ENCODE measurements around the gene MT1M.
"Not testable (repeated sequence)": the region's sequence is repeated elsewhere in the genome, so short reads cannot be mapped to it uniquely, and the experiment has no call there.

The MT1M gene

DNA sequence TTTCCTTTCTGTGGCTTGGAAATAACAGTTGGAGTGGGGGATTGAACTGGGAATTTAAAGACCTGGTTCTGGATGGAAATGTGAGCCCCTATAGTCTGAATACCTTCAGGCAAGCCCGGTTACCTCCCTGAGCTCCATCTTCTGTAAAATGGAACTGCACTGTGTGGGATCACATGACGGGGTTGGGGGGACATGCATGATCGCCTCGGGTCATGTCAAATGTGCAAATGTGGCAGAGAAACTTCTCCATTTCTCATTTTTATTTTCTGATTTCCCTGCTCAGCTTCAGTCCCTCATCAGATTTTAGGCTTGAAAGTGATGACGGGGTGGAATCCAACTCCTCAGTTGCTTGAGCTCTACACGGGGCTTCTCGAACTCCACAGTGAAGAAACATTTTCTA lies 20.8 kb downstream of the MT1M start:
- no peak for DNase-seq

DNA sequence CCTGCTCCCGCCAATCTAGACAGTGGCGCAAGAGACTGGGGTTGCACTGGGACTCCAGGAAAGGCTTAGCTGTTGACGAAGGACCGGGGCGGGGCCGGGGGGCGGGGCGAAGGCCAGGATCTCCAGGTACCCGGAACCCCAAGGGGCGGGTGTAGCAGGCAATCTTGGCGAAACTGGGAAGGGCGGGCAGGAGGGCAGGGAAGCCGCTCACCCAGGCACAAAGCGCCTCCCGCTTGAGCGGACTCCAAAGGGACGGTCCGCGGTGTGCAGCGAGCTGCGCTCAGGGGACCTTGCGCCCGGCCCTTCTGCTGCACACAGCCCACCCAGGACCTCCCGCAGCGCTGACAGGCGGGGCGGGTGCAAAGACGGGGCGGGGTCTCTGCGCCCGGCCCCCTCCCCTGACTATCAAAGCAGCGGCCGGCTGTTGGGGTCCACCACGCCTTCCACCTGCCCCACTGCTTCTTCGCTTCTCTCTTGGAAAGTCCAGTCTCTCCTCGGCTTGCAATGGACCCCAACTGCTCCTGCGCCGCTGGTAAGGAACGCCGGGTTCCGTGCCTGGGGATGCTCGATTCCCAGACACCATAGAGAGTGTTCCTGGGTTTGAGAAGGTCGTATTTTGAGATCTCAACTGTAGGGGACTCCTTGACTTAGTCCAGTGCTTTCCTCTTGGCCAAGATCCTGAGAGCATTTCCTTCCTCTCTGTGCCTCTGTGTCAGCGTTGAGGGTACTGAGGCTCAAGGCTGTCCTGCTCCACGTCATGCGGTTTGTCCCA lies 25.3 kb downstream of the MT1M start, which contains the start of gene MT1F:
MT1F (plus strand) TSS at position 405 of the 772 bp plus-strand sequence; CDS start at position 505, 100 bp downstream.
- DNase-seq = peak; percentile 70

DNA sequence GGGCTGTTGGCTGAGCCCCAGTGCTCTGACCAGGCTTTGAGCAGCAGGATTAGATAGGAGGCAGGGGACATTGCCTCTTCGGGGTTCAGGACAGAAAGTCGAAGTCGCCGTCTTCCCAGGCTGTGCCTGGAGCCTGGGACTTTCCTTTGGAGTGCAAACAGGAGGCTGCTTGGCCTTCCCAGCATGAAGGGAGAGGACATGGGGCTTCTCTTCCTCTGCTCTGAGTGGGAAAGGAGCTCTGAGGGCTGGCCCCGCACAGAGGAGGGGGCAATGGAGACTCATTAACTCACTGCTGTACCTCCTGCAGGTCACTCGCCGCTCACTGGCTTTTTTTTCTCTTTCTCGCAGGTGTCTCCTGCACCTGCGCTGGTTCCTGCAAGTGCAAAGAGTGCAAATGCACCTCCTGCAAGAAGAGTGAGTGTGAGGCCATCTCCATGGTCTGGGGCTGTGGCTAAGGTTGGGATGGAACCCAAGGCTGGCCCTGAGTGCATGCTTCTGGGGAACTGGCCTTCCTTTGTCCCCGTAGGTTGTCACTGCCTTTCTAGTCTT lies 25.9 kb downstream of the MT1M start:
- DNase-seq = no peak

DNA sequence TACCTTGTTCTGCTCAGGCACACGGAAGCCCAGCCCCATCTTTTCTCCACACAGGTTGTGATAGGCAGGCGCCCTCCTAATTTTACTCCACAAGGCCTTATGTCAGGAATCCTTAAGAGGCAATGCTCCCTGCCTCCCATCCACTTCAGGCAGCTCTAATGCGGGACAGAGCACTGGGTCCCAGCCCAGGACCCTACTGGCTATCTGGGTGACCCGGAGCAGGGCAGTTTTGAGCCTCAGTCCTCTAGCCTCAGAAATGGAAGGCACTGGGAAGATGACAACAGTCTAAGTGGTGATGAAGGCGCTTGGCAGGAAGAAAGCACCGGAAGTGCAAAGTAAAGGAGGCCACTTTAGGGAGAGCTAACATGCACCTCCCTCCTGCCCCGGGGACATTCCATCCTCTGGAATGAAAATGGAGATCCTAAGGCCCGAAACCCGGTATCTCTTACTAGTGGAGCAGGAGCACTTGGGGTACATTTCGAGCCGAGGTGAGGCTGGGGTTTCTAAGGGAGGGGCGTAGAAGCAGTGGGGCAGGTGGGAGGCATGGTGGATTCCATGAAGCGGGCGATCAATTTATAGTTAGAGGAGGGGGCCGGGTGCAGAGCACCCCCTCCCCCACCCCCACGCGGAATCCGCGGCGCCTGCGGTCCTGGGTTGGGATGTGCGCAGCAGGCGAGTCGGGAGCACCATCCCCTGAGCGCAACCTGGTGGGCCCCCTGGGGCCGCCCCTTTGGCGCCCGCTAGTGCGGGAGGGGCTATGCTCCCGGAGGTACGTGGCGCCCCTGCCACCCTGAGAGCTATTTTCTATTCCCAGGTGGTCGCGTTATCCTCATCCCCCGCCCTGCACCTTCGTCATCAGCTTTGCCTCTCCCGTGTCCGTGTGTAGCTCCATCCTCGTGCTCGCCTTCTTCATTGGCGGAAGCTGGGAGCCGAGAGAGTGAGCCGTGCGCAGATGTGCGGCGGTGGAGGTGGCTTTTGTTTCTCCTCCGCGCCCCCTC lies 30.2 kb downstream of the MT1M start:
- peak; percentile 25 for DNase-seq

DNA sequence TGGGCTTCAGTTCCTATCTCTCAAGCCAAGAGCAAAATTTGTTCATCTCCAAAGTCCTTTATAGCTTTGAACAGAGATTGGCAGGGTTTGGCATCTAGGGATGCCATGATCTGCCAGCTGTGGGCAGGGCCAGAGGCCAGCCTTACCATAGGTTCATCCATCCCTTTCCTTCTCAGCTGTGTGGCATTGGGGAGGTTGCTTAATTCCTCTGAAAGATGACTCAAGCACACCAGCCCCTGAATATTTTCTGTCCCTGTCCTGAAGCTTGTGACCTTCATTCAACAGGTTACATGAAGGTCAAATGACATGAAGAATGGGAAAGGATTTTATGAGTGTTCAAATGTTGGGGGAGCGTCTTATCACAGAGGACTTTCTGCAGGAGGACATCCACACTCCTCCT lies 32.0 kb downstream of the MT1M start:
- no peak for DNase-seq

DNA sequence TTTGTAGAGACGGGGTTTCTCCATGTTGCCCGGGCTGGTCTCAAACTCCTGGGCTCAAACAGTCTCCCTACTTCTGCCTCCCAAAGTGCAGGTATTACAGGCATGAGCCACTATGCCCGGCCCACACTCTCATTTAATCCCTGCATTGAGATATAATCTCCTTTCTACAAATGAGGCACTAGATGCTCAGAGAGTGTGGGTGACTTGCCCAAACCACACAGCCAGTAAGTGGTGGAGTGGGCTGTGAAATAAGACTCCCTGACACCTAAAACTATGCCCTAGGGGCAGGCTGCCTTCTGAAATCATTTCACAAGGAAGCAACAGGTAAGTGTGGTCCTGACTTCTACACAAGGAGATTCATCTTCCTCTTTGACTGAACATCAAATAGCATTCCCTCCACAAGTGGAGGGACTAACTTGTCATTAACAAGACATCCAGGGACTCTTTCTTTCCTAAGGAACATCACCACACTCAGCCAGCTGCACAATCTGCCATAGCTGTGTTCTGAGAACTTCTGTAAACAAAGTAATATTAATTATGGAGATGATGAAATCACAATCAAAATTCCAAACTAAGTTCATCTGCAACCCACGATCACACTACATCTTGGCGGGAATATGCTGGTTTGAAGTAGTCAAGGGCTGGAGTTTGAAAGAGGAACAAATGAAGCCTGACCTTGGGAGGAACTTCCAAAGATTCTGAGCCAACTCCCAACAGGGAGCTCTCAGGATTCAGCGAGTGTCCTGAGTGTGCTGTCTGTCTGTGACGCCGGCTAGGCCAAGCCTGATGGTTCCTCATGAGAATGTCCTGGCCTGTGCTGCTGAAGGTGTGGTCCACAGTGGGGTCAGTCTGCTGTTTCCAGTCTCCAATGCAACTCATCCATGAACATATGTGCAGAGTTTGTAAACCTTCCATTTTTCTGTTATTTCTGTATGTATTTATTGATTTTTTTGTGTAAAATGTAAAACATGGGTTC lies 33.1 kb downstream of the MT1M start:
- DNase-seq = not testable (repeated sequence)

DNA sequence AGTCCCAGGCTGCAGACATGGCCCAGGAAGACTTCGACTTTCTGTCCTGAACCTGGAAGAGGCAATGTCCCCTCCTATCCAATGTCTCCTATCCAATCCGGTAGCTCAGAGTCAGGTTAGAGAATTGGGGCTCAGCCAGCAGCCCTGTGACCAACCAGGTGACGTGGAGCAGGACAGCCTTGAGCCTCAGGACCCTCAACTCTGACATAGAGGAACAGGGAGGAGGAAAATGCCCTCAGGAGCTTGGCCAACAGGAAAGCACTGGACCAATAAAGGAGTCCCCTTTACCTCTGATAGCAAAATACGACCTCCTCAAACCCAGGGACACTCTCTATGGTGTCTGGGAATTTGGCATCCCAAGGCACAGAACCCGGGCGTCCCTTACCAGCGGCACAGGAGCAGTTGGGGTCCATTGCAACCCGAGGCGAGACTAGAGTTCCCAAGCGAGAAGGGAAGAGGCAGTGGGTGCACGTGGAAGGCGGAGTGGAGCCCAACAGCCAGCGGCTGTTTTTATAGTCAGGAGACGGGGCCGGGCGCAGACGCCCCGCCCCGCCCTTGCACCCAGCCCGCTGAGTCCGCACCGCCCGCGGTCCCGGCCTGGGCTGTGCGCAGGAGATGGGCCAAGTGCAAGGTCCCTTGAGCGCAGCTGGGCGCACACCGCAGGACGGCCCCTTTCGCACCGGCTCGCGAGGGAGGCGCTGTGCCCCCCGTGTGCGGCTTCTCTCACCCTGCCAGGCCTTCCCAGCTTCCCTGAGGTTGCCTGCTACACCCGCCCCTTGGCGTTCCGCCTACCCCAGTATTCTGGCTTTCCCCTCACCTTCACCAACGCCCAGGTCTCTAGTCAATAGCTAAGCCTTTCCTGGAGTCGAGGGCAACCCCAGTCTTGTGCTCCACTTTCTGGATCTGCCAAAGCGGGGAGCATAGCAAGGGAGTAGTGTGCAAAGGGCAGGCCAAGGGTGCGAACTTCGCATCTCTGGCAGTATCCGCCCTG lies 35.4 kb downstream of the MT1M start, which contains the start of gene MT1G:
MT1G (minus strand) TSS at position 485 of the 991 bp plus-strand sequence; CDS start at position 413, 72 bp downstream.
- no peak for DNase-seq

DNA sequence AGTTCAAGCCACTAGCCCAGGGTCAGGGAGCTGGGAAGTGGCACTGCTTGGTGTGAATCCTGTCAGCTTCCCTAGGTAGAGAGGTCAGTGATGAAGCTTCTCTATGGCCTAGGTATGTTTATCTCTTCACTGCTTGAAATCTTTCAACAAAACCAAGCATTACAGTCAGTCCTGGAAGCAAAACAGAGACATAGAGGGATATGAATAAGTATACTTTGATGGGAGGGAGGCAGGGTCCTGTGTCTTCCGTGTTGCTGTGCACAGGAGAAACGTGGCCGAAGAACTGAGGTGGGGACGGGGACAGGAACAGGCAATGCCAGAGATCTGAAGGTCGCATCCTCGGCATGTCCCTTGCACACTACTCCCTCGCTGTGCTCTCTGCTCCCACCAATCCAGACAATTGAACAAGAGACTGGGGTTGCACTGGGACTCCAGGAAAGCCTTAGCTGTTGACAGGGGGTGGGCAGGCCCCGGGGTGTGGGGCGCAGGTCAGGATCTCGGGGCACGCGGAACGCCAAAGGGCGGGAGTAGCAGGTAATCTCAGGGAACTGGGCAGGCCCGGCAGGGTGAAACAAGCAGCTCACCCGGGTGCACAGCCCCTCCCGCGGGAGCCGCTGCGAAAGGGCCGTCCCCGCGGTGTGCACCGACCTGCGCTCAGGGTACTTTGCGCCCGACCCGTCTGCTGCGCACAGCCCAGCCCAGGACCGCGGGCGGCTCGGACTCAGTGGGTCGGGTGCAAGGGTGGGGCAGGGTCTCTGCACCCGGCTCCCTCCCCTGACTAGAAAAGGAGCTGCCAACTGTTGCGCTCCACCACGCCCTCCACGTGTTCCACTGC lies 36.8 kb downstream of the MT1M start, which contains the start of gene MT1H:
MT1H (plus strand) TSS at position 810 of the 835 bp plus-strand sequence. CDS start 71 bp downstream, outside the sequence.
- DNase-seq = no peak

DNA sequence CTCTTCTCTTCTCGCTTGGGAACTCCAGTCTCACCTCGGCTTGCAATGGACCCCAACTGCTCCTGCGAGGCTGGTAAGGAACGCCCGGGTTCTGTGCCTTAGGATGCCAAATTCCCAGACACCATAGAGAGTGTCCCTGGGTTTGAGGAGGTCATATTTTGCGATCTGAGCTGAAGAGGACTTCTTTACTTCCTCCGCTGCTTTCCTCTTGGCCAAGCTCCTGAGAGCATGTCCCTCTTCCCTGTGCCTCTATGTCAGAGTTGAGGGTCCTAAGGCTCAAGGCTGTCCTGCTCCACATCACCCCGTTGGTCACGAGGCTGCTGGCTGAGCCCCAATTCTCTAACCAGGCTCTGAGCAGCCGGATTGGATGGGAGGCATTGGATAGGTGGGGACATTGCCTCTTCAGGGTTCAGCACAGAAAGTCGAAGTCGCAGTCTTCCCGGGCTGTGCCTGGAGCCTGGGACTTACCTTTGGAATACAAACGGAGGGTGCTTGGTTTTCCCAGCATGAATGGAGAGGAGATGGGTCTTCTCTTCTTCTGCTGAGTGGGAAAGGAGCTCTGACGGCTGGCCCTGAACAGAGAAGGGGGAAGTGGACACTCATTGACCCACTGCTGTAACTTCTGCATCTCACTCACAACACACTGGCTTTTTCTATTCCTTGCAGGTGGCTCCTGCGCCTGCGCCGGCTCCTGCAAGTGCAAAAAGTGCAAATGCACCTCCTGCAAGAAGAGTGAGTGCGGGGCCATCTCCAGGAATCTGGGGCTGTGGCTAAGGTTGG lies 37.6 kb downstream of the MT1M start:
- DNase-seq = no peak

DNA sequence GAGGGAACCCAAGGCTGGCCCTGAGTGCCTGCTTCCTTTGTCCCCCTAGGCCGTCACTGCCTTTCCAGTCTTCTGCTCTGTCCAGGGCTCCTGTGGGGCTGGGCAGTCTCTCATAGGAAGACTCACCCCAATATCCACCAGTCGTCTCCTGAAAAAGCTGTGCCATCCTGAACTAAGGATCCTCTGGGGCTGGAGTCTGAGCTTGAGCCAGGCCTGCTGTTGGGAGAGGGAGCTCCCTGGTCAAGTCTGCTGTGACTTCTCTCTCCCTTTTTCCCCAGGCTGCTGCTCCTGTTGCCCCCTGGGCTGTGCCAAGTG lies 38.1 kb downstream of the MT1M start:
- DNase-seq = no peak

DNA sequence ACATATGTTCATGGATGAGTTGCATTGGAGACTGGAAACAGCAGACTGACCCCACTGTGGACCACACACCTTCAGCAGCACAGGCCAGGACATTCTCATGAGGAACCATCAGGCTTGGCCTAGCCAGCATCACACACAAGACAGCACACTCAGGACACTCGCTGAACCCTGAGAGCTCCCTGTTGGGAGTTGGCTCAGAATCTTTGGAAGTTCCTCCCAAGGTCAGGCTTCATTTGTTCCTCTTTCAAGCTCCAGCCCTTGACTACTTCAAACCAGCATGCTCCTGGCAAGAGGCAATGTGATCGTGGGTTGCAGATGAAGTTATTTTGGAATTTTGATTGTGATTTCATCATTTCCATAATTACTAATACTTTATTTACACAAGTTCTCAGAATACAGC lies 39.2 kb downstream of the MT1M start:
- DNase-seq = not testable (repeated sequence)

DNA sequence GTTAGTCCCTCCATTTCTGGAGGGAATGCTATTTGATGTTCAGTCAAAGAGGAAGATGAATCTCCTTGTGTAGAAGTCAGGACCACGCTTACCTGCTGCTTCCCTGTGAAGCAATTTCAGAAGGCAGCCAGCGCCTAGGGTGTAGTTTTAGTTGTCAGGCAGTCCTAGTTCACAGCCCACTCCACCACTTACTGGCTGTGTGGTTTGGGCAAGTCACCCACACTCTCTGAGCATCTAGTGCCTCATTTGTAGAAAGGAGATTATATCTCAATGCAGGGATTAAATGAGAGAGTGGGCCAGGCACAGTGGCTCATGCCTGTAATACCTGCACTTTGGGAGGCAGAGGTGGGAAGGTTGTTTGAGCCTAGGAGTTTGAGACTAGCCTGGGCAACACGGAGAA lies 39.7 kb downstream of the MT1M start:
- not testable (repeated sequence) for DNase-seq

DNA sequence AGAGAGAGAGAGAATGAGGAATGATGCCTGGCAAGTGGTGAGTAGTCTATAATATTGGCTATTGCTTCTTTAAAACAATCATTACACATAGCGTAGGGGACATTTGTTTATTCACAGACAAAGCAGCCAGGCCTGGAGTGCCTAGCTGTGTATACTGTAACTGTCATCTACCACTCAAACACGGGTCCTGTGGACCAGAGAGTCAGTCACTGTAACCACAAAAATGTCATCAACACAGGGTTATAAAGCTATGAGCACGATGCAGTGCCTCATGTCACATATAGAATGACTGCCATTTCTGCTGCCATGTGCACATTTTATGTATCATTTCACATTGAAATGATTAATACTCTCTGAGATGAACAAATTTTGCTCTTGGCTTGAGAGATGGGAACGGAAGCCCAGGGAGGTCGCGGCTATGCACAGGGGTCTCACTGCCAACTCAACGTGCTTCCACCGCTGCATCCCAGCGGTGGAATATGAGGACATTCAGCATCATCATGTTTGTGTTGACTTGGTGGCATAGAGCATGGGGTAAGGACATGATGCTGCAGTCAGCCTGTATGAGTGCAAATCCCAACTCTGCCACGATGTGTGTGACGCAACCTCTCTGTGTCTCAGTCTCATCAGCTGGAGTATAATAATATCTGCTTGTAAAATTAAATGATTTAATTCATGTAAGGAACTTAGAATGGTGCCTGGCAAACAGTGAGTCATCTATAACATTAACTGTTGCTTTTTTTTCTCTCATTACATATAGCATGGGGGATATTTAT lies 40.5 kb downstream of the MT1M start:
- no peak for DNase-seq

DNA sequence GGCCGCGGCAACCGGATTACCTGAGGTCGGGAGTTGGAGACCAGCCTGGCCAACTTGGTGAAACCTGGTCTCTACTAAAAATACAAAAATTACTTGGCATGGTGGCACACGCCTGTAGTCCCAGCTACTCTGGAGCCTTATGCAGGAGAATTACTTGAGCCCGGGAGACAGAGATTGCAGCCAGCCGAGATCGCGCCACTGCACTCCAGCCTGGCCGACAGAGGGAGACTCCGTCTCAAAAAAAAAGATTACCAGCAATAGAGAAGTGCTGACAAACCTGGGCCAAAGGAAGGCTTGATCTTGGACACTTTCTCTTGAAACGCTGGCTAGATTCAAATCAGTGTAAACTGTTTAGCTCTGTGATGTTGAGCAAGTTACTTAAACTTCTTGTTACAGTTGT lies 41.5 kb downstream of the MT1M start:
- DNase-seq = peak; percentile 26

DNA sequence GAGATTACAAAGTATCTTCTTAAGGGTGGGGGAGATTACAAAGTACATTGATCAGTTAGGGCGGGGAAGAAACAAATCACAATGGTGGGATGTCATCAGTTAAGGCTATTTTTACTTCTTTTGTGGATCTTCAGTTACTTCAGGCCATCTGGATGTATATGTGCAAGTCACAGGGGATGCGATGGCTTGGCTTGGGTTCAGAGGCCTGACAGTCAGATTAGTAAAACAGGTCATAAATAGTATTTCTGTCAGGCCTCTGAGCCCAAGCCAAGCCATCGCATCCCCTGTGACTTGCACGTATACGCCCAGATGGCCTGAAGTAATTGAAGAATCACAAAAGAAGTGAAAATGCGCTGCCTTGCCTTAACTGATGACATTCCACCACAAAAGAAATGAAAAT lies 42.1 kb downstream of the MT1M start:
- not testable (repeated sequence) for DNase-seq

DNA sequence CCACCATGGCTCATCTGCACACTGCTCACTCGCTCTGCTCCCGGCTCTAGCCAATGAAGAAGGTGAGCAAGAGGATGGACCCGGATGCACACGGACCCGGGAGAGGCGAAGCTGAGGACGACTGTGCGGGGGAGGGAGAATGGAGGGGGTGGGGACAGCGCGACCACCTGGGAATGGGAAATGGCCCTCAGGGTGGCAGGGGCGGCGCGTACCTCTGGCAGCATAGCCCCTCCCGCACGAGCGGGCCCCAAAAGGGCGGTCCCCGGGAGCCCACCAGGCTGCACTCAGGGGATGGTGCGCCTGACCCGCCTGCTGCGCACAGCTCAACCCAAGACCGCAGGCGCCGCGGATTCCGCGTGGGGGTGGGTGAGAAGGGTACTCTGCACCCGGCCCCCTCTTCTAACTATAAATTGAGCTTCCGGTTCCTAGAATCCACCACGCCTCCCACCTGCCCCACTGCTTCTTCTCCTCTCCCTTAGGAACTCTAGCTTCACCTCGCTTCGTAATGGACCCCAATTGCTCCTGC lies 43.3 kb downstream of the MT1M start:
- peak; percentile 34 for DNase-seq

DNA sequence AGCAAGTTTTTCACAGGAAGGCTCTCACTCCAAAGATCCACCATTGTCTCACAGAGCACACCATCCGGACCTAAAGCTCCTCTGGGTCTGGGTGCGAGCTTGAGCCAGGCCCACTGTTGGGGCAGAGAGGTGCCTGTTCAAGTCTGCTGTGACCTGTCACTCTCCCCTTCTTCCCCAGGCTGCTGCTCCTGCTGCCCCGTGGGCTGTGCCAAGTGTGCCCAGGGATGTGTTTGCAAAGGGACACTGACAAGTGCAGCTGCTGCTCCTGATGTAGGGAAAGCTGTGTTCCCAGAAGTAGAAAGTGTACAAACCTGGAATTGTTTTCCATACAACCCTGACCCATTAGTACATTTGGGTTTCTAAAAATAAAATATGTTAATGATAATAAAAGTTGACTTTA lies 45.0 kb downstream of the MT1M start:
- DNase-seq = no peak

Data from CD4-positive, alpha-beta T cell treated with Interleukin-10 for 1 hour (primary cell).